Measurements from ENCODE around the gene TCHH.

TCHH gene

DNA sequence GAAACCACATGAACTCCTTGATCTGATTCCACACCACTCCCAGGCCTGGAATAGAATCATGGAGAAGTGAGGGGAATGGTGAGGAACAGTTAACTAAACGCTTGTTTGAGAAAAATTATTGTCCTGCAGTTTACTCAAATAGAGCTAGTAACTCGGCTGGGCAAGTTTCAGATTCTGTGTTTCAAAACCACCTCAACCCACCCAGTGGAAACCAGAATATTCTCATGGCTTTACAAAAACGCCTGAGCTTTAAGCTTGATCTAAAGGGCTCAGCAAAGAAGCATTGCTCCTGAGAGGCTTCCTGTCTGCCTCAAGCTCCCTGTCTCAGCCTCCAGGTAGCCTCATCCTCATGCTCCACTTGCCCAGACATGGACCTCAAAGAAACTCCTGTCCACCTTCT, 42.9 kb downstream of the TCHH start:
- no peak for DNase-seq (ENCODE audit: insufficient read length, low spot score)
- FAIRE-seq = no peak

- DNase-seq (ENCODE audit: insufficient read length, low spot score) (no peak), FAIRE-seq (no peak)
Observed at GRCh38 chr1:152071123-152071522, 44.1 kb downstream of the TCHH start.

- DNase-seq (ENCODE audit: insufficient read length, low spot score) = no peak
- FAIRE-seq = no peak
Observed at GRCh38 chr1:152067929-152068328, 47.3 kb downstream of the TCHH start.

- DNase-seq (ENCODE audit: insufficient read length, low spot score) (no peak), FAIRE-seq (no peak)
Observed at GRCh38 chr1:152067150-152067549, 48.1 kb downstream of the TCHH start.

- no peak for DNase-seq (ENCODE audit: insufficient read length, low spot score)
- FAIRE-seq = no peak
Observed at GRCh38 chr1:152061952-152062351, 53.3 kb downstream of the TCHH start.
